IMR-90 (cell line): Measurements from ENCODE around the gene SH3BP4. TPM values are rescaled to one million over a fixed set of nuclear protein-coding genes. Genes with fewer than 3 reads are reported as not detected.
A peak's percentile ranks its signal among the peaks of the same experiment; 100 is the strongest.

Experiments
- ATAC-seq: fragments of 200-7000 bp; cut with Tn5 transposase; 2 replicates; pipeline ENCODE4 v1.9.1; 2020; ENCODE audit warnings: low read depth, mild to moderate bottlenecking, moderate library complexity
- BruUV-seq: library from RNA; stranded (reverse); fragments of 400-500 nt; replicated peaks from 2 replicates; lab custom pipeline; 2021; lab: Mats Ljungman, UMichigan
- CTCF ChIA-PET: fragments of 300-600 bp; formaldehyde crosslinking; extraction: SDS; loops from one replicate; lab custom pipeline; 2021; ENCODE audit warnings: antibody characterized with exemption; lab: Yijun Ruan, JAX
- POLR2A ChIA-PET: fragments of 300-600 bp; sonication (Branson Sonifier 250); formaldehyde crosslinking; loops from one replicate; lab custom pipeline; 2022; ENCODE audit warnings: antibody characterized with exemption; ENCODE audit not compliant: unreplicated experiment; lab: Charles Lee
- DNase-seq: peaks from one replicate; pipeline ENCODE4 v3.0.0; 2013
- H2AFZ ChIP-seq: replicated peaks from 2 replicates; pipeline ENCODE3; 2013; ENCODE audit warnings: low read length, mild to moderate bottlenecking; ENCODE audit not compliant: poor library complexity
- H2AK5ac ChIP-seq: 2 replicates; pipeline ENCODE4 v1.6.1; 2013; ENCODE audit warnings: low read depth, low read length, inconsistent platforms
- H2AK9ac ChIP-seq: replicated peaks from 2 replicates; pipeline ENCODE3; 2013; ENCODE audit warnings: mild to moderate bottlenecking, low read depth, low read length, moderate library complexity; ENCODE audit not compliant: poor library complexity
- H2BK120ac ChIP-seq: 2 replicates; pipeline ENCODE4 v1.6.1; 2013; ENCODE audit warnings: low read depth, low read length, inconsistent platforms
- H2BK15ac ChIP-seq: 3 replicates; pipeline ENCODE4 v1.6.1; 2013; ENCODE audit warnings: low read depth, low read length, inconsistent platforms
- H2BK20ac ChIP-seq: 2 replicates; pipeline ENCODE4 v1.6.1; 2013; ENCODE audit warnings: low read depth, mild to moderate bottlenecking, inconsistent platforms, low read length, moderate library complexity
- H2BK5ac ChIP-seq: 2 replicates; pipeline ENCODE4 v1.6.1; 2013; ENCODE audit warnings: mild to moderate bottlenecking, low read depth, low read length, inconsistent platforms; ENCODE audit not compliant: poor library complexity, severe bottlenecking
- H3K14ac ChIP-seq: replicated peaks from 2 replicates; pipeline ENCODE4 v1.6.1; 2013; ENCODE audit warnings: low read depth, low read length, inconsistent platforms
- H3K18ac ChIP-seq: 2 replicates; pipeline ENCODE4 v1.6.1; 2013; ENCODE audit warnings: low read depth, low read length, control low read depth
- H3K23ac ChIP-seq: 2 replicates; pipeline ENCODE4 v1.6.1; 2013; ENCODE audit warnings: low read depth, low read length, inconsistent platforms
- H3K27ac ChIP-seq: 2 replicates; pipeline ENCODE4 v1.5.1; 2013; ENCODE audit warnings: mild to moderate bottlenecking, control low read depth, low read length; ENCODE audit not compliant: insufficient read depth
- H3K27me3 ChIP-seq: 2 replicates; pipeline ENCODE4 v1.6.1; 2013; ENCODE audit warnings: low read length; ENCODE audit not compliant: control insufficient read depth, insufficient read depth
- H3K36me3 ChIP-seq: 2 replicates; pipeline ENCODE4 v1.6.1; 2013; ENCODE audit warnings: low read length, mixed read lengths; ENCODE audit not compliant: control insufficient read depth, insufficient read depth
- H3K4ac ChIP-seq: 2 replicates; pipeline ENCODE4 v1.6.1; 2013; ENCODE audit warnings: low read depth, low read length, inconsistent platforms
- H3K4me1 ChIP-seq: 2 replicates; pipeline ENCODE4 v1.6.1; 2013; ENCODE audit warnings: low read length, mixed read lengths; ENCODE audit not compliant: control insufficient read depth, insufficient read depth
- H3K4me2 ChIP-seq: 2 replicates; pipeline ENCODE4 v1.6.1; 2013; ENCODE audit warnings: low read depth, mild to moderate bottlenecking, control low read depth, low read length, moderate library complexity
- H3K4me3 ChIP-seq: 2 replicates; pipeline ENCODE4 v1.5.1; 2013; ENCODE audit warnings: low read depth, mild to moderate bottlenecking, control low read depth, low read length, moderate library complexity; ENCODE audit not compliant: insufficient read depth
- H3K56ac ChIP-seq: 2 replicates; pipeline ENCODE4 v1.6.1; 2013; ENCODE audit warnings: low read length, inconsistent platforms; ENCODE audit not compliant: insufficient read depth; ENCODE audit errors: extremely low read depth
- H3K79me1 ChIP-seq, 2 experiments: 2 replicates each; pipeline ENCODE4 v1.6.1; 2013; ENCODE audit warnings: low read length in 2 of 2, inconsistent platforms in 1 of 2, low read depth in 1 of 2
- H3K9ac ChIP-seq: 2 replicates; pipeline ENCODE4 v1.6.1; 2013; ENCODE audit warnings: low read depth, low read length, control low read depth
- H3K9me1 ChIP-seq: 2 replicates; pipeline ENCODE4 v1.6.1; 2013; ENCODE audit warnings: low read length, inconsistent platforms; ENCODE audit not compliant: insufficient read depth
- H3K9me3 ChIP-seq: 2 replicates; pipeline ENCODE4 v1.6.1; 2013; ENCODE audit warnings: low read length; ENCODE audit not compliant: control insufficient read depth, insufficient read depth
- H4K20me1 ChIP-seq: 2 replicates; pipeline ENCODE4 v1.6.1; 2013; ENCODE audit warnings: low read length, inconsistent platforms; ENCODE audit not compliant: insufficient read depth
- H4K5ac ChIP-seq: 2 replicates; pipeline ENCODE4 v1.6.1; 2013; ENCODE audit warnings: mild to moderate bottlenecking, low read depth, low read length, control low read depth
- H4K8ac ChIP-seq, 2 experiments: 2 replicates each; pipeline ENCODE4 v1.6.1; 2013; ENCODE audit warnings: low read depth in 2 of 2, low read length in 2 of 2, control low read depth in 1 of 2, inconsistent platforms in 1 of 2
- H4K91ac ChIP-seq: 2 replicates; pipeline ENCODE4 v1.6.1; 2013; ENCODE audit warnings: low read depth, low read length, inconsistent platforms; ENCODE audit not compliant: insufficient read depth
- MXI1 ChIP-seq: IDR thresholded peaks from 2 replicates; pipeline ENCODE4 v1.6.1; 2012; ENCODE audit warnings: low read depth, mild to moderate bottlenecking, low read length, moderate library complexity, borderline replicate concordance
- RCOR1 ChIP-seq: IDR thresholded peaks from 2 replicates; pipeline ENCODE4 v1.6.1; 2012; ENCODE audit warnings: mild to moderate bottlenecking, low read length, improper control_type of control experiment; ENCODE audit not compliant: insufficient replicate concordance
- WGBS, 2 experiments: methylation state at CpG; one replicate each; pipeline versions ENCODE4 v1.1.5 to v1.1.7; 2013; ENCODE audit warnings: missing lambda C conversion rate in 2 of 2; ENCODE audit not compliant: insufficient read length in 1 of 2; ENCODE audit errors: extremely low coverage in 2 of 2; 5-methylcytosine and 5-hydroxymethylcytosine counted together
- dilution Hi-C: fragments of 300-500 bp; cut with HindIII; formaldehyde crosslinking; loops from one replicate; pipeline ENCODE4 v1.14.3; 2018; ENCODE audit warnings: low sequenced_read_pairs; ENCODE audit not compliant: unreplicated experiment
- in situ Hi-C: fragments of 300-500 bp; cut with MboI; formaldehyde crosslinking; loops from 3 replicates; pipeline ENCODE4 v1.14.3; 2019; ENCODE audit warnings: low sequenced_read_pairs, inconsistent platforms, mixed read lengths
- intact Hi-C: fragments of 100-400 bp; cut with micrococcal nuclease; formaldehyde crosslinking; loops from 2 replicates; pipeline ENCODE4 v1.10.0; 2022
- polyA plus RNA-seq, 3 experiments: library from polyadenylated mRNA; depleted of rRNA; stranded (reverse); fragments of >200 nt; gene quantifications; 2 replicates each; pipeline ENCODE4 v1.2.3, GENCODE V29; 2012; ENCODE audit warnings: low replicate concordance in 1 of 3
- total RNA-seq: library from RNA; depleted of rRNA; stranded (reverse); fragments of >200 nt; gene quantifications from 2 replicates; pipeline ENCODE4 v1.2.3, GENCODE V29; 2012
- TF ChIP-seq, protein P1 (sequence below): fragments of 150-350 bp; IDR thresholded peaks from 2 replicates; pipeline ENCODE4 v1.6.1; 2016; ENCODE audit warnings: low read depth, mild to moderate bottlenecking, low read length, moderate library complexity, borderline replicate concordance

The SH3BP4 gene
- total and polyA plus RNA-seq, 2 of the 4 experiments (the other 2 are of a cell fraction): 104 to 122 TPM

DNA sequence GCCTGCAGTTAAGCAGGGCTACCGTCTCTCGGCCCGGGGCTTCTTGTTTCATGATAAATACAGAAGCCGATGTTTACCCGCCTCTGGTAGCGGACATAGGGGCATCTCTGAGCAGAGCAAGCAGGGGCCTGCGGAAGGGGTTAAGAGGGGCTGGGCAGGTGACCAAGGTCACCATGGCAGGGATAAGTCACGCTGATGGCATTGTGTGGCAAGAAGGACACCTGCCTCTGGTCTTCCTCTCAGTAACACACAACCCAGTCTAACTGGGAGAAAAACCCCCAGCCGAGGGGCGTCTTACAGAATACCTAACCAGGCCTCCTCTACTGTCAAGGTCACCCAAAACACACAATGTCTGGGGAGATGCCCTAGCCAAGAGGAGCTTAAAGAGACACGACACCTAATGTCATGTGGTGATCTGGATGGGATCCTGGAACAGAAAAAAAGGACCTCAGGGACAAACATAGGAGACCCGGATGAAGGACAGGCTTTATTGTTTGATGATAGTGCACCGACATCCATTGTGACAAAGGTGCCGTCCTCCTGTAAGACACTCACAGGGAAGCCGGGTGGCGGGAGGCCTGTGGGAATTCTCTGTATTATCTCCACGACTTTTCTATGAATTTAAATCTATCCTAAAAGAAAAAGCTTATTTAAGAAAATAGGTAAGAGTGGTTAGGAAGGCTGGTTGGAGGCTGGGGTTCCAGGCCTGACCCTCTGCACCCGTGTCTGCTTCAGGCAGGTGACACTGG lies 24.8 kb downstream of the SH3BP4 start (continued):
- TF ChIP-seq, protein P1, sequence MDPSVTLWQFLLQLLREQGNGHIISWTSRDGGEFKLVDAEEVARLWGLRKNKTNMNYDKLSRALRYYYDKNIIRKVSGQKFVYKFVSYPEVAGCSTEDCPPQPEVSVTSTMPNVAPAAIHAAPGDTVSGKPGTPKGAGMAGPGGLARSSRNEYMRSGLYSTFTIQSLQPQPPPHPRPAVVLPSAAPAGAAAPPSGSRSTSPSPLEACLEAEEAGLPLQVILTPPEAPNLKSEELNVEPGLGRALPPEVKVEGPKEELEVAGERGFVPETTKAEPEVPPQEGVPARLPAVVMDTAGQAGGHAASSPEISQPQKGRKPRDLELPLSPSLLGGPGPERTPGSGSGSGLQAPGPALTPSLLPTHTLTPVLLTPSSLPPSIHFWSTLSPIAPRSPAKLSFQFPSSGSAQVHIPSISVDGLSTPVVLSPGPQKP: no peak

DNA sequence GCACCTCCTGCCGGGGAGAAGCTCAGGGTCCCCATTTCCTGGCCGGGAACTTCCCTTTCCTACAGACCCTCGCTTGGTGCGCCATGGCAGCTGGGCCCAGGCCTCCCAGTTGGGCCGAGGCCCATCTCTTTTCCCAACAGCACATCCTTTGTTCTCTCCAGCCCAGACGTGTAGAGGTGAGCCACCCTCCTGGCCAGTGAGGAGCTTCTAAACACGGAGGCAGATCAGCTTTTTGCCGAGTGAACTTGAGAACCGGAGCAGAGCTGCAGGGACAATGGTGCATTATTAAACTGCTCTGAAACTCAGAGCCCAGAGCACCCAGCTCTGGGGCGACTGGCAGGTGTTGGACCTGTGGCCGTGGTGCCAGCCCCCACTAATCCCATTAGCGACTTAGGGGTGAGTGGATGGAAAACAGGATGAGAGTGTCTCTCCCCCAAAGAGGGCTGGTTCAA lies 25.4 kb downstream of the SH3BP4 start:
- Histone ChIP-seq H3K18ac (no peak overlapping the region), H3K27ac (0 out of 2 replicates have a peak overlapping the region, but pooled peaks have one; percentile 8), H2BK20ac (no peak overlapping the region), H3K4ac (peak overlapping the region; percentile 21; the same call in 1 of the 2 replicates), H2BK5ac (no peak overlapping the region), H3K9me3 (no peaks in the 10 kb centered on the region; the same call in 1 of the 2 replicates), H2BK15ac (no peak overlapping the region), H3K4me3 (no peak overlapping the region), H3K9ac (no peak overlapping the region), H2BK120ac (no peak overlapping the region), H4K8ac (no peak overlapping the region), H3K36me3 (peaks cover 43% of the 10 kb centered on the region), H3K23ac (no peak overlapping the region), H3K4me1 (peaks cover 53% of the 10 kb centered on the region), H3K4me2 (no peak overlapping the region), H3K14ac (no peak overlapping the region), H4K5ac (no peak overlapping the region), H3K27me3 (no peaks in the 10 kb centered on the region), H2AK5ac (peak overlapping the region; percentile 64; the same call in 1 of the 2 replicates), H2AFZ (no peak overlapping the region), H4K20me1 (peaks cover 91% of the 10 kb centered on the region), H2AK9ac (peak overlapping the region; percentile 28), H3K79me1 (peaks cover 0 to 75% of the 10 kb centered on the region in 2 experiments; a peak in 3 of 4 replicates), H3K56ac (no peak overlapping the region), H3K9me1 (peaks cover 48% of the 10 kb centered on the region), H4K91ac (no peak overlapping the region)
- intact Hi-C loops (no loop called here), dilution Hi-C loops (no loop called here), in situ Hi-C loops (no loop called here)
- WGBS, 2 experiments: 75% methylated on average over 2 of the region's 12 CpGs; no CpG with 5 or more reads in 1 of the 2 experiments
- no peak for TF ChIP-seq MXI1
- no peak for TF ChIP-seq RCOR1
- POLR2A ChIA-PET: no interaction called here
- ATAC-seq: no peak
- BruUV-seq: no TSS peak
- DNase-seq: no peak
- CTCF ChIA-PET: interaction anchor here (0.6 kb wide), 1 partner anchor 95 kb away, joined by 3 read pairs; no protein-coding TSS in a partner anchor
